ENCODE data around the gene SLC7A7.

DNA sequence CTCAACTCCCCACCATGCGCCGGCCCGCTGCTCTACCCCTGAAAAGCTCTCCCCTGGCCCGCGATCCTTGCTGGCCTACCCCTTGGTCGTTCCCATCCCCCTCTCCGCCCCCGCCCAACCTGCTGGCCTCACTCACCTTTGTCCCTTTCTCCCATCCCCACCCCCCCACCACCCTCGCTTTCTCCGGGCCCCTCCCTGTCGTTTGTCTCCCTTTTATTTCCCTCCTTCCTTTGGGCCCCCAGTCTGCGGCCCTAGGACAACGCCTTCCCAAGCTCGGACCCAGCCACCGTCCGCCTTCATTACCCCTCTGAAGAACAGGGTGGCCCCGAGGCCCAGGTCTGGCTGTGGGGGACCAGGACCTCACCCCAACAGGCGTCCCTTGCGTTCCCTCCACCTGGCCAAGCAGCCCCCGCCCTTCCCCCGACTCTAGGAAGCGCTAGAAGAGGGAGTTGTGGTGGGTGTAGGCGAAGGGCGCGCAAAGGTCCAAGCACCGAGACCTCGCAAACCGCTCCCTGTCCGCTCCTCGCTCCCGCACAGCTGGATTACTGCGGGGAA is 6.9 kb upstream of the SLC7A7 start:
- no peak for TF ChIP-seq CTCF (IDR thresholded peaks at IDR 0.05 in 4 of 5, conservative IDR thresholded peaks at IDR 0.05 in 1 of 5)
- TF ChIP-seq POLR2A (IDR thresholded peaks at IDR 0.05), result no peak

Measured in gastrocnemius medialis (tissue), 4 donors.